Measurements from ENCODE around the gene DHRSX.

DNA sequence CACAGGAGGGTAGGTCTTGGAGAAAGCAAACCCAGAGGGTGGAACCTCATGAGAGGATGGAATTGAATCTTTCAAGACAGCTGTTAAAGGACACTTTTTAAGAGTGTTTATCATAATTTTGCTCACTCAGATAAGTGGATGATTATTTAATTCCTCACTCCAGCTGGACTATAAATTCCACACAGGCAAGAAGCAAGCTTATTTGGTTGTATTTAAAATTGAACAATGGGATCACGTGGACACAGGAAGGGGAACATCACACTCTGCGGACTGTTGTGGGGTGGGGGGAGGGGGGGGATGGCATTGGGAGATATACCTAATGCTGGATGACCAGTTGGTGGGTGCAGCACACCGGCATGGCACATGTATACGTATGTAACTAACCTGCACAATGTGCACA is 116.3 kb downstream of the DHRSX start:
- TF ChIP-seq, protein P1, sequence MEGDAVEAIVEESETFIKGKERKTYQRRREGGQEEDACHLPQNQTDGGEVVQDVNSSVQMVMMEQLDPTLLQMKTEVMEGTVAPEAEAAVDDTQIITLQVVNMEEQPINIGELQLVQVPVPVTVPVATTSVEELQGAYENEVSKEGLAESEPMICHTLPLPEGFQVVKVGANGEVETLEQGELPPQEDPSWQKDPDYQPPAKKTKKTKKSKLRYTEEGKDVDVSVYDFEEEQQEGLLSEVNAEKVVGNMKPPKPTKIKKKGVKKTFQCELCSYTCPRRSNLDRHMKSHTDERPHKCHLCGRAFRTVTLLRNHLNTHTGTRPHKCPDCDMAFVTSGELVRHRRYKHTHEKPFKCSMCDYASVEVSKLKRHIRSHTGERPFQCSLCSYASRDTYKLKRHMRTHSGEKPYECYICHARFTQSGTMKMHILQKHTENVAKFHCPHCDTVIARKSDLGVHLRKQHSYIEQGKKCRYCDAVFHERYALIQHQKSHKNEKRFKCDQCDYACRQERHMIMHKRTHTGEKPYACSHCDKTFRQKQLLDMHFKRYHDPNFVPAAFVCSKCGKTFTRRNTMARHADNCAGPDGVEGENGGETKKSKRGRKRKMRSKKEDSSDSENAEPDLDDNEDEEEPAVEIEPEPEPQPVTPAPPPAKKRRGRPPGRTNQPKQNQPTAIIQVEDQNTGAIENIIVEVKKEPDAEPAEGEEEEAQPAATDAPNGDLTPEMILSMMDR (IDR thresholded peaks at IDR 0.05), result no peak
- TF ChIP-seq POLR2A (IDR thresholded peaks at IDR 0.05), result no peak

Data from testis (tissue), 2 donors.